Measurements from ENCODE around the gene LAPTM5. TPM values are rescaled to one million over a fixed set of nuclear protein-coding genes. Genes with fewer than 3 reads are reported as not detected.
"Not testable (repeated sequence)": the region's sequence is repeated elsewhere in the genome, so short reads cannot be mapped to it uniquely, and the experiment has no call there.

LAPTM5 gene
- total RNA-seq, 1 experiment from 2014 or later = 1.9 TPM

DNA sequence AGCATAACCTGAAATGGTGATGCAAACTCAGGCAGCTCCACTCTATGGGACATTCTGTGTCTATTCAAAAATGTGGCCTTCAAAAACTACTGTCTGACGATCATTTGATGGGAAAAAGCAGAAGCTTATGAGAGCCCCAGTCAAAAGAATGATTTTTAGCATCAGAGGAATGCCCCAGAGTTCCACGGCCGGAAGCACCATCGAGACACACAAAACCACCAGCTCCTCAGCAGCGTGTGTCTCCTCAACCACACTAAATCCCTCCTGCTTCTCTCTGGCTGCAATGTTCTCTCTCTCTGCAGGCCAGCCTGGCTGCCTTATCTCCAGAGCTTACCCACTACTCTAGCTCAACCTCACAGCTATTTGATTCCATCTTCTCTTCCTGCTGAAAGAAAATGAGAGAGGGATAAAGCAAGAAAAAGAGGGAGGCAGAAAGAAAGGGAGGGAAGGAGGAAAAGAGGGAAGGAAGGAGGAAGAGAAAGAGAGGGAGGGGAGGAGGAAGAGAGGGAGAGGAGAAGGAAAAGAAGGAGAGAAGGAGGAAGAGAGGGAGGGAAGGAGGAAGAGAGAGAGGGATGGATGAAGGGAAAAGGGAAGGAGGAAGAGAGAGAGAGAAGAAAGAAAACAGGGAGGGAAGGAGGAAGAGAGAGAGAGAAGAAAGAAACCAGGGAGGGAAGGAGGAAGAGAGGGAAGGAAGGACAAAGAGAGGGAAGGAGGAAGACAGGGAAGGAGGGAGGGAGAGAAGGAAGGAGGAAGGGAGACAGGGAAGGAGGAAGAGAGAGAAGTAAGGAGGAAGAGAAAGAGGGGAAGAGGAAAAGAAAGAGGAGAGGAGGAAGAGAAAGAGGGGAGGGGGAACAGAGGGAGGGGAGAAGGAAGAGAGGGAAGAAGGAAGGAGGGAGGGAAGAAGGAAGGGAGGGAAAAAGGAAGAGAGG lies 33.5 kb upstream of the LAPTM5 start:
- Histone ChIP-seq H3K36me3 (ENCODE audit: control insufficient read depth, insufficient read depth, low read length) (no peaks in the 10 kb centered on the region), H3K4me1 (ENCODE audit: control insufficient read depth, insufficient read depth, low read length) (no peaks in the 10 kb centered on the region), H3K27me3 (ENCODE audit: control insufficient read depth, insufficient read depth, low read length) (peaks cover 6% of the 10 kb centered on the region), H3K9me3 (ENCODE audit: control insufficient read depth, insufficient read depth, low read depth, low read length) (no peaks in the 10 kb centered on the region), H3K27ac (ENCODE audit: low read length) (no peak overlapping the region), H3K4me3 (ENCODE audit: low read depth in 2 of 2, low read length in 2 of 2) (no peak overlapping the region)
- DNase-seq (ENCODE audit: low read depth, low spot score) = no peak
- intact Hi-C loops (cut with micrococcal nuclease; ENCODE audit: unreplicated experiment) = no loop called here
- TF ChIP-seq POLR2AphosphoS5 (IDR thresholded peaks at IDR 0.05; ENCODE audit: low read depth, low read length) (no peak), TCF7L2 (IDR thresholded peaks at IDR 0.05; ENCODE audit: low read depth, low read length) (no peak), SIN3A (IDR thresholded peaks at IDR 0.05; ENCODE audit: borderline replicate concordance, insufficient read depth, low read depth, low read length) (no peak)
- TF ChIP-seq, protein P1, sequence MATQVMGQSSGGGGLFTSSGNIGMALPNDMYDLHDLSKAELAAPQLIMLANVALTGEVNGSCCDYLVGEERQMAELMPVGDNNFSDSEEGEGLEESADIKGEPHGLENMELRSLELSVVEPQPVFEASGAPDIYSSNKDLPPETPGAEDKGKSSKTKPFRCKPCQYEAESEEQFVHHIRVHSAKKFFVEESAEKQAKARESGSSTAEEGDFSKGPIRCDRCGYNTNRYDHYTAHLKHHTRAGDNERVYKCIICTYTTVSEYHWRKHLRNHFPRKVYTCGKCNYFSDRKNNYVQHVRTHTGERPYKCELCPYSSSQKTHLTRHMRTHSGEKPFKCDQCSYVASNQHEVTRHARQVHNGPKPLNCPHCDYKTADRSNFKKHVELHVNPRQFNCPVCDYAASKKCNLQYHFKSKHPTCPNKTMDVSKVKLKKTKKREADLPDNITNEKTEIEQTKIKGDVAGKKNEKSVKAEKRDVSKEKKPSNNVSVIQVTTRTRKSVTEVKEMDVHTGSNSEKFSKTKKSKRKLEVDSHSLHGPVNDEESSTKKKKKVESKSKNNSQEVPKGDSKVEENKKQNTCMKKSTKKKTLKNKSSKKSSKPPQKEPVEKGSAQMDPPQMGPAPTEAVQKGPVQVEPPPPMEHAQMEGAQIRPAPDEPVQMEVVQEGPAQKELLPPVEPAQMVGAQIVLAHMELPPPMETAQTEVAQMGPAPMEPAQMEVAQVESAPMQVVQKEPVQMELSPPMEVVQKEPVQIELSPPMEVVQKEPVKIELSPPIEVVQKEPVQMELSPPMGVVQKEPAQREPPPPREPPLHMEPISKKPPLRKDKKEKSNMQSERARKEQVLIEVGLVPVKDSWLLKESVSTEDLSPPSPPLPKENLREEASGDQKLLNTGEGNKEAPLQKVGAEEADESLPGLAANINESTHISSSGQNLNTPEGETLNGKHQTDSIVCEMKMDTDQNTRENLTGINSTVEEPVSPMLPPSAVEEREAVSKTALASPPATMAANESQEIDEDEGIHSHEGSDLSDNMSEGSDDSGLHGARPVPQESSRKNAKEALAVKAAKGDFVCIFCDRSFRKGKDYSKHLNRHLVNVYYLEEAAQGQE (IDR thresholded peaks at IDR 0.05; ENCODE audit: insufficient read depth in 1 of 2, low read depth in 2 of 2, low read length in 1 of 2) = no peak
- TF ChIP-seq, protein P2, sequence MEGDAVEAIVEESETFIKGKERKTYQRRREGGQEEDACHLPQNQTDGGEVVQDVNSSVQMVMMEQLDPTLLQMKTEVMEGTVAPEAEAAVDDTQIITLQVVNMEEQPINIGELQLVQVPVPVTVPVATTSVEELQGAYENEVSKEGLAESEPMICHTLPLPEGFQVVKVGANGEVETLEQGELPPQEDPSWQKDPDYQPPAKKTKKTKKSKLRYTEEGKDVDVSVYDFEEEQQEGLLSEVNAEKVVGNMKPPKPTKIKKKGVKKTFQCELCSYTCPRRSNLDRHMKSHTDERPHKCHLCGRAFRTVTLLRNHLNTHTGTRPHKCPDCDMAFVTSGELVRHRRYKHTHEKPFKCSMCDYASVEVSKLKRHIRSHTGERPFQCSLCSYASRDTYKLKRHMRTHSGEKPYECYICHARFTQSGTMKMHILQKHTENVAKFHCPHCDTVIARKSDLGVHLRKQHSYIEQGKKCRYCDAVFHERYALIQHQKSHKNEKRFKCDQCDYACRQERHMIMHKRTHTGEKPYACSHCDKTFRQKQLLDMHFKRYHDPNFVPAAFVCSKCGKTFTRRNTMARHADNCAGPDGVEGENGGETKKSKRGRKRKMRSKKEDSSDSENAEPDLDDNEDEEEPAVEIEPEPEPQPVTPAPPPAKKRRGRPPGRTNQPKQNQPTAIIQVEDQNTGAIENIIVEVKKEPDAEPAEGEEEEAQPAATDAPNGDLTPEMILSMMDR (IDR thresholded peaks at IDR 0.05) = no peak
- ATAC-seq = no peak
- in situ Hi-C loops (cut with HindIII; ENCODE audit: low pct_unique_long_range_greater_than_20kb, low sequenced_read_pairs) = no loop called here
- POLR2A ChIA-PET = interaction anchor here (0.7 kb wide), 1 partner anchor 11 kb away, joined by 19 read pairs; no protein-coding TSS in a partner anchor
- no TSS peak for BruUV-seq (replicated peaks)
- CTCF ChIA-PET = interaction anchor here (0.5 to 1.0 kb wide), 5 partner anchors 9 to 129 kb away, joined by 3 to 13 read pairs (median 4); no protein-coding TSS in a partner anchor

DNA sequence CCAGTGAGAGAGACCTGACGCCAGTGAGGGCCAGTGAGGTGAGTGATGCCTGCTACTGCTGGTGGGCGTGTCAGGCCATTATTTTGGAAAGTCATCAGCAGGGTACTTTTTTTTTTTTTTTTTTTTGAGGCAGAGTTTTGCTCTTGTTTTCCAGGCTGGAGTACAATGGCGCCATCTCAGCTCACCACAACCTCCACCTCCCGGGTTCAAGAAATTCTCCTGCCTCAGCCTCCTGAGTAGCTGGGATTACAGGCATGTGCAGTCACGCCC lies 32.6 kb upstream of the LAPTM5 start:
- H3K4me3 ChIP-seq (ENCODE audit: low read depth in 2 of 2, low read length in 2 of 2); DNase-seq (ENCODE audit: low read depth, low spot score); H3K9me3 ChIP-seq (ENCODE audit: control insufficient read depth, insufficient read depth, low read depth, low read length); ATAC-seq; H3K27me3 ChIP-seq (ENCODE audit: control insufficient read depth, insufficient read depth, low read length); in situ Hi-C loops (cut with HindIII; ENCODE audit: low pct_unique_long_range_greater_than_20kb, low sequenced_read_pairs); POLR2A ChIA-PET; BruUV-seq (replicated peaks); intact Hi-C loops (cut with micrococcal nuclease; ENCODE audit: unreplicated experiment); H3K36me3 ChIP-seq (ENCODE audit: control insufficient read depth, insufficient read depth, low read length); H3K27ac ChIP-seq (ENCODE audit: low read length); H3K4me1 ChIP-seq (ENCODE audit: control insufficient read depth, insufficient read depth, low read length): not testable (repeated sequence)
- CTCF ChIA-PET = interaction anchor here (0.8 to 1.0 kb wide), 2 partner anchors 8 to 10 kb away, joined by 3 to 4 read pairs; no protein-coding TSS in a partner anchor
